HepG2 (cell line): ENCODE data around the gene CADM2.

Experiments
- ATF6 ChIP-seq: sonication (generic); formaldehyde crosslinking; conservative IDR thresholded peaks from 2 replicates; pipeline ENCODE4 v1.4.0; 2020; ENCODE audit warnings: missing genetic modification reagents
- CENPX ChIP-seq: sonication (generic); formaldehyde crosslinking; IDR thresholded peaks from 2 replicates; pipeline ENCODE4 v1.9.0; 2021; ENCODE audit warnings: mild to moderate bottlenecking, missing genetic modification reagents, moderate library complexity
- CHD4 ChIP-seq: fragments of 200-600 bp; sonication (generic); IDR thresholded peaks from 2 replicates; pipeline ENCODE4 v1.7.0; 2017; ENCODE audit warnings: mild to moderate bottlenecking, low read length, borderline replicate concordance
- HDAC1 ChIP-seq: sonication (generic); formaldehyde crosslinking; IDR thresholded peaks from 2 replicates; pipeline ENCODE4 v1.5.1; 2020; ENCODE audit warnings: mild to moderate bottlenecking, missing genetic modification reagents
- JUN ChIP-seq: sonication (generic); formaldehyde crosslinking; IDR thresholded peaks from 2 replicates; pipeline ENCODE4 v1.4.0; 2020; ENCODE audit warnings: mild to moderate bottlenecking, missing genetic modification reagents
- KDM1A ChIP-seq: IDR thresholded peaks from 2 replicates; pipeline ENCODE4 v1.6.1; 2016; ENCODE audit warnings: missing compliant biosample characterization
- NFKB2 ChIP-seq: sonication (generic); formaldehyde crosslinking; IDR thresholded peaks from 2 replicates; pipeline ENCODE4 v1.4.0; 2020; ENCODE audit warnings: missing genetic modification reagents, borderline replicate concordance
- RAD51 ChIP-seq: fragments of 450-650 bp; IDR thresholded peaks from 2 replicates; pipeline ENCODE4 v1.6.1; 2016; ENCODE audit warnings: borderline replicate concordance
- RARA ChIP-seq: IDR thresholded peaks from 2 replicates; pipeline ENCODE4 v1.6.1; 2016; ENCODE audit warnings: missing genetic modification reagents, missing compliant biosample characterization
- SKIL ChIP-seq: sonication (generic); formaldehyde crosslinking; IDR thresholded peaks from 2 replicates; pipeline ENCODE4 v1.8.0; 2022; ENCODE audit warnings: missing genetic modification reagents, mild to moderate bottlenecking, moderate library complexity, borderline replicate concordance
- ZFX ChIP-seq: sonication (generic); formaldehyde crosslinking; IDR thresholded peaks from 2 replicates; pipeline ENCODE4 v1.4.0; 2020; ENCODE audit warnings: mild to moderate bottlenecking, low read depth, missing genetic modification reagents, moderate library complexity
- ZNF18 ChIP-seq: sonication (generic); formaldehyde crosslinking; IDR thresholded peaks from 2 replicates; pipeline ENCODE4 v1.8.0; 2022; ENCODE audit warnings: mild to moderate bottlenecking, missing genetic modification reagents; ENCODE audit not compliant: insufficient replicate concordance
- ZNF503 ChIP-seq: sonication (generic); formaldehyde crosslinking; IDR thresholded peaks from 2 replicates; pipeline ENCODE4 v1.4.0; 2020; ENCODE audit warnings: missing genetic modification reagents
- TF ChIP-seq, protein P1 (sequence below): sonication (generic); formaldehyde crosslinking; IDR thresholded peaks from 2 replicates; pipeline ENCODE4 v1.4.0; 2020; ENCODE audit warnings: mild to moderate bottlenecking, missing genetic modification reagents

DNA sequence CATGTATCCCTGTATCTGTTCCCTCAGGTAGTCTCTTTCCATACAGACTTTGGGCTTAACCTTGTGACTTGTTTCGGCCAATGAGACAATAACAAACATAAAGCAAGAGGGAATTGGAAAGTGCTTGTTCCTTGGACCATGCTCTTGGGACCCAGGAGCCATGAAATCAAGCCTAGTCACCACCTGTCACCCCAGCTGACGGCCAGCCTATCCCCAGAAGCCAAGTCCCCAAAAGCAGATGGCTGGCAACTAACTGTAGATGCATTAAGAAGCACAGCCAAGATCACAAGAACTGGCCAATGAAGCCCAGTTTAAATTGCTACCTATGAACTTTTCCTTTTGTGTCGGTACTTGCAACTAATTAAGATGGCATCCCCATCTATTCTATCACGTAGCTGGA, 822.0 kb downstream of the CADM2 start:
- TF ChIP-seq CHD4 (no peak), ZNF503 (CRISPR knock-in tag) (no peak), ATF6 (CRISPR knock-in tag) (no peak), ZFX (no peak), NFKB2 (CRISPR knock-in tag) (no peak), CENPX (CRISPR knock-in tag) (no peak), RARA (no peak), HDAC1 (CRISPR knock-in tag) (no peak), ZNF18 (CRISPR knock-in tag) (no peak), KDM1A (CRISPR knock-in tag) (no peak), SKIL (CRISPR knock-in tag) (no peak), JUN (CRISPR knock-in tag) (no peak), RAD51 (no peak)
- TF ChIP-seq, protein P1, sequence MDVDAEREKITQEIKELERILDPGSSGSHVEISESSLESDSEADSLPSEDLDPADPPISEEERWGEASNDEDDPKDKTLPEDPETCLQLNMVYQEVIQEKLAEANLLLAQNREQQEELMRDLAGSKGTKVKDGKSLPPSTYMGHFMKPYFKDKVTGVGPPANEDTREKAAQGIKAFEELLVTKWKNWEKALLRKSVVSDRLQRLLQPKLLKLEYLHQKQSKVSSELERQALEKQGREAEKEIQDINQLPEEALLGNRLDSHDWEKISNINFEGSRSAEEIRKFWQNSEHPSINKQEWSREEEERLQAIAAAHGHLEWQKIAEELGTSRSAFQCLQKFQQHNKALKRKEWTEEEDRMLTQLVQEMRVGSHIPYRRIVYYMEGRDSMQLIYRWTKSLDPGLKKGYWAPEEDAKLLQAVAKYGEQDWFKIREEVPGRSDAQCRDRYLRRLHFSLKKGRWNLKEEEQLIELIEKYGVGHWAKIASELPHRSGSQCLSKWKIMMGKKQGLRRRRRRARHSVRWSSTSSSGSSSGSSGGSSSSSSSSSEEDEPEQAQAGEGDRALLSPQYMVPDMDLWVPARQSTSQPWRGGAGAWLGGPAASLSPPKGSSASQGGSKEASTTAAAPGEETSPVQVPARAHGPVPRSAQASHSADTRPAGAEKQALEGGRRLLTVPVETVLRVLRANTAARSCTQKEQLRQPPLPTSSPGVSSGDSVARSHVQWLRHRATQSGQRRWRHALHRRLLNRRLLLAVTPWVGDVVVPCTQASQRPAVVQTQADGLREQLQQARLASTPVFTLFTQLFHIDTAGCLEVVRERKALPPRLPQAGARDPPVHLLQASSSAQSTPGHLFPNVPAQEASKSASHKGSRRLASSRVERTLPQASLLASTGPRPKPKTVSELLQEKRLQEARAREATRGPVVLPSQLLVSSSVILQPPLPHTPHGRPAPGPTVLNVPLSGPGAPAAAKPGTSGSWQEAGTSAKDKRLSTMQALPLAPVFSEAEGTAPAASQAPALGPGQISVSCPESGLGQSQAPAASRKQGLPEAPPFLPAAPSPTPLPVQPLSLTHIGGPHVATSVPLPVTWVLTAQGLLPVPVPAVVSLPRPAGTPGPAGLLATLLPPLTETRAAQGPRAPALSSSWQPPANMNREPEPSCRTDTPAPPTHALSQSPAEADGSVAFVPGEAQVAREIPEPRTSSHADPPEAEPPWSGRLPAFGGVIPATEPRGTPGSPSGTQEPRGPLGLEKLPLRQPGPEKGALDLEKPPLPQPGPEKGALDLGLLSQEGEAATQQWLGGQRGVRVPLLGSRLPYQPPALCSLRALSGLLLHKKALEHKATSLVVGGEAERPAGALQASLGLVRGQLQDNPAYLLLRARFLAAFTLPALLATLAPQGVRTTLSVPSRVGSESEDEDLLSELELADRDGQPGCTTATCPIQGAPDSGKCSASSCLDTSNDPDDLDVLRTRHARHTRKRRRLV = no peak
